HCT116 (cell line): ENCODE results near the gene CCSER1. TPM values are rescaled to one million over a fixed set of nuclear protein-coding genes. Genes with fewer than 3 reads are reported as not detected.
A peak's percentile ranks its signal among the peaks of the same experiment; 100 is the strongest.

Experiments used
- ATAC-seq: fragments of 200-7000 bp; cut with Tn5 transposase; 2 replicates; pipeline ENCODE4 v1.9.1; 2020; ENCODE audit warnings: mild to moderate bottlenecking, moderate library complexity
- BruUV-seq: library from RNA; stranded (reverse); fragments of 400-500 nt; replicated peaks from 2 replicates; lab custom pipeline; 2021; lab: Mats Ljungman, UMichigan
- CTCF ChIA-PET: fragments of 300-600 bp; sonication (Branson Sonifier 250); formaldehyde crosslinking; loops from one replicate; lab custom pipeline; 2021; ENCODE audit warnings: antibody characterized with exemption; lab: Charles Lee
- POLR2A ChIA-PET: fragments of 300-600, 350-600 bp; sonication (Branson Sonifier 250); formaldehyde crosslinking; loops from one replicate; lab custom pipeline; 2021; ENCODE audit warnings: antibody characterized with exemption; lab: Charles Lee
- RAD21 ChIA-PET, 2 experiments: fragments of 300-600 bp; sonication (Branson Sonifier 250); formaldehyde crosslinking; loops; one replicate each; lab custom pipeline; 2023; ENCODE audit warnings: low total read pairs in 2 of 2; ENCODE audit not compliant: uncharacterized antibody in 2 of 2, unreplicated experiment in 2 of 2, low non-redundant PET in 1 of 2; lab: Charles Lee
- DNase-seq: peaks from one replicate; pipeline ENCODE4 v3.0.0-alpha.2; 2010; ENCODE audit warnings: low read depth, low spot score
- H2AFZ ChIP-seq: fragments of 200-600 bp; shearing (Covaris generic), sonication (generic); 2 replicates; pipeline ENCODE4 v1.6.1; 2017; ENCODE audit warnings: low read depth, mixed run types, mixed read lengths, antibody characterized with exemption, low read length; ENCODE audit not compliant: poor library complexity, severe bottlenecking
- H3K27ac ChIP-seq: 2 replicates; pipeline ENCODE4 v1.5.1; 2012; ENCODE audit warnings: low read depth, low read length
- H3K27me3 ChIP-seq: fragments of 200-600 bp; sonication (generic); 2 replicates; pipeline ENCODE4 v1.6.1; 2016; ENCODE audit warnings: mixed run types, low read length, mixed read lengths; ENCODE audit not compliant: insufficient read depth
- H3K36me3 ChIP-seq, 2 experiments: fragments of 200-500 bp in 1 of 2; fragments of 200-600 bp in 1 of 2; sonication (Bioruptor generic) in 1 of 2; sonication (generic) in 1 of 2; 2 replicates each; pipeline versions ENCODE4 v1.5.1 to v1.6.1; 2014 to 2016; ENCODE audit warnings: low read length in 2 of 2, inconsistent platforms in 1 of 2, mixed read lengths in 1 of 2, mixed run types in 1 of 2; ENCODE audit not compliant: insufficient read depth in 2 of 2, control insufficient read depth in 1 of 2
- H3K4me1 ChIP-seq, 2 experiments: fragments of 200-600 bp in 1 of 2; sonication (generic) in 1 of 2; 2 replicates each; pipeline versions ENCODE4 v1.5.1 to v1.6.1; 2012 to 2017; ENCODE audit warnings: low read length in 2 of 2, inconsistent platforms in 1 of 2, mild to moderate bottlenecking in 1 of 2, mixed read lengths in 1 of 2, mixed run types in 1 of 2, moderate library complexity in 1 of 2; ENCODE audit not compliant: insufficient read depth in 2 of 2, control insufficient read depth in 1 of 2
- H3K4me2 ChIP-seq: fragments of 200-600 bp; sonication (generic); 2 replicates; pipeline ENCODE4 v1.6.1; 2017; ENCODE audit warnings: mixed run types, low read length, mixed read lengths
- H3K4me3 ChIP-seq, 2 experiments: fragments of 200-600 bp in 1 of 2; sonication (generic) in 1 of 2; replicated peaks in 1 of 2; 2 replicates each; pipeline ENCODE4 v1.5.1; 2011 to 2016; ENCODE audit warnings: low read length in 2 of 2, control low read depth in 1 of 2, low read depth in 1 of 2, mild to moderate bottlenecking in 1 of 2, mixed read lengths in 1 of 2, mixed run types in 1 of 2
- H3K79me2 ChIP-seq: fragments of 200-600 bp; sonication (generic); 2 replicates; pipeline ENCODE4 v1.6.1; 2017; ENCODE audit warnings: mild to moderate bottlenecking, mixed run types, low read length, moderate library complexity, mixed read lengths; ENCODE audit not compliant: insufficient read depth
- H3K9ac ChIP-seq: fragments of 200-600 bp; sonication (generic); 2 replicates; pipeline ENCODE4 v1.6.1; 2016; ENCODE audit warnings: low read length, mixed read lengths
- H3K9me2 ChIP-seq: fragments of 200-600 bp; sonication (generic), shearing (Covaris generic); 2 replicates; pipeline ENCODE4 v1.6.1; 2017; ENCODE audit warnings: mixed run types, mild to moderate bottlenecking, moderate library complexity; ENCODE audit not compliant: insufficient read depth
- H3K9me3 ChIP-seq, 2 experiments: fragments of 200-500 bp in 1 of 2; fragments of 200-600 bp in 1 of 2; sonication (Bioruptor generic) in 1 of 2; sonication (generic) in 1 of 2; 2 replicates each; pipeline ENCODE4 v1.6.1; 2014 to 2017; ENCODE audit warnings: low read length in 2 of 2, mixed read lengths in 2 of 2, inconsistent platforms in 1 of 2, low read depth in 1 of 2, mild to moderate bottlenecking in 1 of 2, mixed run types in 1 of 2, moderate library complexity in 1 of 2; ENCODE audit not compliant: control insufficient read depth in 1 of 2, insufficient read depth in 1 of 2
- H4K20me1 ChIP-seq: fragments of 200-600 bp; sonication (generic), shearing (Covaris generic); 2 replicates; pipeline ENCODE4 v1.6.1; 2017; ENCODE audit warnings: mixed run types, mild to moderate bottlenecking, moderate library complexity; ENCODE audit not compliant: insufficient read depth
- CEBPB ChIP-seq: IDR thresholded peaks from 2 replicates; pipeline ENCODE4 v1.6.1; 2012; ENCODE audit warnings: low read depth
- FOSL1 ChIP-seq: IDR thresholded peaks from 2 replicates; pipeline ENCODE4 v1.6.1; 2012; ENCODE audit warnings: low read depth
- POLR2AphosphoS5 ChIP-seq: IDR thresholded peaks from 2 replicates; pipeline ENCODE4 v1.6.1; 2011; ENCODE audit warnings: mild to moderate bottlenecking, low read depth, low read length, moderate library complexity
- ZNF274 ChIP-seq: fragments of 200-500 bp; sonication (Bioruptor generic); IDR thresholded peaks from 2 replicates; pipeline ENCODE4 v1.6.1; 2014; ENCODE audit warnings: mild to moderate bottlenecking, low read depth, low read length, inconsistent platforms
- intact Hi-C: fragments of 100-400 bp; cut with micrococcal nuclease; formaldehyde crosslinking; loops from 2 replicates; pipeline ENCODE4 v1.10.0; 2022
- total RNA-seq: library from RNA; stranded (reverse); gene quantifications from one replicate; pipeline ENCODE4 v1.2.1, GENCODE V29; 2021; ENCODE audit not compliant: unreplicated experiment
- TF ChIP-seq, protein P1 (sequence below): IDR thresholded peaks from 2 replicates; pipeline ENCODE4 v1.6.1; 2012
- TF ChIP-seq, protein P2 (sequence below), 3 experiments: fragments of 200-600 bp in 1 of 3; sonication (generic) in 1 of 3; IDR thresholded peaks in 2 of 3; conservative IDR thresholded peaks in 1 of 3; 2 replicates each; pipeline ENCODE4 v1.5.1; 2012 to 2017; ENCODE audit warnings: low read depth in 2 of 3, low read length in 2 of 3, antibody characterized with exemption in 1 of 3, borderline replicate concordance in 1 of 3, control low read depth in 1 of 3, mild to moderate bottlenecking in 1 of 3, mixed read lengths in 1 of 3, mixed run types in 1 of 3, moderate library complexity in 1 of 3; ENCODE audit not compliant: insufficient read depth in 1 of 3

Gene CCSER1
- total RNA-seq, 1 experiment from 2014 or later, result 6.7 TPM

DNA sequence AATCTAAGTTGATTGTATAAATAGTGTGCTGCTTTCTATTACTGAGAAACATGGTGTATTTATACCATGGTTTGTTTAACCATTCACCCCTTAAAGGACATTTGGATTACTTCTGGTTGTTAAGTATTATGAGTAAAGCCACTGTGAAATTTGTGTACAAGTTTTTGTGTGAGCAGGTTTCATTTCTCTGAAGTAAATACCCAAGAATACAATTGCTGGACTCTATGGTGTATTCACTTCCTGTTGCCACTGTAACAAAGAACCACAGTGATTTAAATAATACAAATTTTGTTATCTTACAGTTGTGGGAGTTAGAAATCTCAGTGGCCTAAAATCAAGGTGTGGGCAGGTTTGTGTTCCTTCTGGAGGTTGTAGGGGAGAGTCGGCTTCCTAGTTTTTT is 869.6 kb downstream of the CCSER1 start:
- Histone ChIP-seq H2AFZ (peak overlapping the region; percentile 7), H3K9me2 (no peaks in the 10 kb centered on the region), H3K27ac (no peak overlapping the region), H3K79me2 (no peaks in the 10 kb centered on the region), H3K27me3 (no peaks in the 10 kb centered on the region), H3K4me1 (no peaks in the 10 kb centered on the region), H4K20me1 (no peaks in the 10 kb centered on the region), H3K4me2 (no peak overlapping the region), H3K9me3 (no peaks in the 10 kb centered on the region), H3K4me3 (no peak overlapping the region), H3K36me3 (no peaks in the 10 kb centered on the region), H3K9ac (no peak overlapping the region)
- intact Hi-C loops, result no loop called here
- DNase-seq (no peak), ATAC-seq (no peak)
- no TSS peak for BruUV-seq
- ChIA-PET RAD21 (no interaction called here), CTCF (no interaction called here), POLR2A (no interaction called here)
- TF ChIP-seq CEBPB (no peak), FOSL1 (no peak), POLR2AphosphoS5 (no peak)
- TF ChIP-seq, protein P1, sequence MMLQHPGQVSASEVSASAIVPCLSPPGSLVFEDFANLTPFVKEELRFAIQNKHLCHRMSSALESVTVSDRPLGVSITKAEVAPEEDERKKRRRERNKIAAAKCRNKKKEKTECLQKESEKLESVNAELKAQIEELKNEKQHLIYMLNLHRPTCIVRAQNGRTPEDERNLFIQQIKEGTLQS, result no peak

DNA sequence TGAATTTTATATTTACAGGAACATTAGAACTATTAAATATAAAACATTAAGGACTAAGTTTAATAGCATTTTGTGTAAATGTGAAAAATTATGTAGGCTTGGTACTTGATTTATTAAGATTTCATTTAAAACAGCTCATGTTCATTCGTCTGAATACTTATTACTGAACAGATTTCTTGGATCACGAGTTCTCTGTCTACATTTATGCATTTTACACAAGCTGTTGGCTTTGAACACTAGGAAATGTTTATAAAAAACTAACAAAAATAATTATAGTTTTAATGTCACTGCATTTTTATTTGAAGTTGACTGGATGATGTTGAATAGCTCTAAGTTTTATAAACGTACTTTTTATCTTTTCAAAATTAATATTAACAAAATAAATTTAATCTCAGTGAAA is 888.7 kb downstream of the CCSER1 start:
- H3K4me1 ChIP-seq, result no peaks in the 10 kb centered on the region
- H3K4me2 ChIP-seq, result no peak overlapping the region
- DNase-seq, result no peak
- POLR2A ChIA-PET, result interaction anchor here (0.5 kb wide), 1 partner anchor 46 kb away, joined by 3 read pairs; no protein-coding TSS in a partner anchor
- no peak overlapping the region for H2AFZ ChIP-seq
- CTCF ChIA-PET, result no interaction called here
- ATAC-seq, result no peak
- BruUV-seq, result no TSS peak
- H3K9me3 ChIP-seq, result no peaks in the 10 kb centered on the region
- H4K20me1 ChIP-seq, result no peaks in the 10 kb centered on the region
- H3K4me3 ChIP-seq, result no peak overlapping the region
- H3K9me2 ChIP-seq, result no peaks in the 10 kb centered on the region
- H3K27ac ChIP-seq, result no peak overlapping the region
- no peaks in the 10 kb centered on the region for H3K79me2 ChIP-seq
- no peak overlapping the region for H3K9ac ChIP-seq
- intact Hi-C loops, result no loop called here
- H3K27me3 ChIP-seq, result no peaks in the 10 kb centered on the region
- no peaks in the 10 kb centered on the region for H3K36me3 ChIP-seq
- RAD21 ChIA-PET, result no interaction called here
- no peak for TF ChIP-seq ZNF274
- TF ChIP-seq, protein P2, sequence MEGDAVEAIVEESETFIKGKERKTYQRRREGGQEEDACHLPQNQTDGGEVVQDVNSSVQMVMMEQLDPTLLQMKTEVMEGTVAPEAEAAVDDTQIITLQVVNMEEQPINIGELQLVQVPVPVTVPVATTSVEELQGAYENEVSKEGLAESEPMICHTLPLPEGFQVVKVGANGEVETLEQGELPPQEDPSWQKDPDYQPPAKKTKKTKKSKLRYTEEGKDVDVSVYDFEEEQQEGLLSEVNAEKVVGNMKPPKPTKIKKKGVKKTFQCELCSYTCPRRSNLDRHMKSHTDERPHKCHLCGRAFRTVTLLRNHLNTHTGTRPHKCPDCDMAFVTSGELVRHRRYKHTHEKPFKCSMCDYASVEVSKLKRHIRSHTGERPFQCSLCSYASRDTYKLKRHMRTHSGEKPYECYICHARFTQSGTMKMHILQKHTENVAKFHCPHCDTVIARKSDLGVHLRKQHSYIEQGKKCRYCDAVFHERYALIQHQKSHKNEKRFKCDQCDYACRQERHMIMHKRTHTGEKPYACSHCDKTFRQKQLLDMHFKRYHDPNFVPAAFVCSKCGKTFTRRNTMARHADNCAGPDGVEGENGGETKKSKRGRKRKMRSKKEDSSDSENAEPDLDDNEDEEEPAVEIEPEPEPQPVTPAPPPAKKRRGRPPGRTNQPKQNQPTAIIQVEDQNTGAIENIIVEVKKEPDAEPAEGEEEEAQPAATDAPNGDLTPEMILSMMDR (IDR thresholded peaks at IDR 0.05 in 2 of 3, conservative IDR thresholded peaks at IDR 0.05 in 1 of 3; ENCODE audit: borderline replicate concordance in 1 of 3, insufficient read depth in 1 of 3, low read depth in 2 of 3, low read length in 2 of 3), result no peak
